ENCODE measurements around the gene PCBP3.

- TF ChIP-seq CTCF (IDR thresholded peaks at IDR 0.05 in 4 of 5, conservative IDR thresholded peaks at IDR 0.05 in 1 of 5) (no peak), POLR2A (IDR thresholded peaks at IDR 0.05) (no peak)
Observed at GRCh38 chr21:45827302-45827692, 183.8 kb downstream of the PCBP3 start.

Measured in gastrocnemius medialis (tissue), 4 donors.